ENCODE results near the gene GAL3ST2.

GRCh38 chr2:241802421-241803318 is 26.0 kb downstream of the GAL3ST2 start:
- TF ChIP-seq POLR2A (IDR thresholded peaks at IDR 0.05) (no peak), CTCF (IDR thresholded peaks at IDR 0.05) (no peak), POLR2AphosphoS5 (IDR thresholded peaks at IDR 0.05) (no peak)

Data from gastroesophageal sphincter (tissue), 3 donors.